ENCODE data around the gene MAP3K1.

The MAP3K1 gene

GRCh38 chr5:56827049-56827448, 11.7 kb downstream of the MAP3K1 start:
- TF ChIP-seq TAF1 (IDR thresholded peaks at IDR 0.05; ENCODE audit: borderline replicate concordance, insufficient read depth, low read length) (no peak), POLR2AphosphoS5 (IDR thresholded peaks at IDR 0.05; ENCODE audit: low read depth, low read length) (no peak), SIN3A (IDR thresholded peaks at IDR 0.05; ENCODE audit: borderline replicate concordance, insufficient read depth, low read length) (no peak), FOXP2 (optimal IDR thresholded peaks at IDR 0.05; ENCODE audit: borderline replicate concordance, extremely low read depth, extremely low read length, insufficient read depth) (no peak), REST (IDR thresholded peaks at IDR 0.05; ENCODE audit: insufficient read depth in 1 of 2, low read depth in 2 of 2, low read length in 2 of 2) (no peak)

- TF ChIP-seq REST (IDR thresholded peaks at IDR 0.05; ENCODE audit: insufficient read depth in 1 of 2, low read depth in 2 of 2, low read length in 2 of 2), result no peak
- TF ChIP-seq POLR2AphosphoS5 (IDR thresholded peaks at IDR 0.05; ENCODE audit: low read depth, low read length), result no peak
- TF ChIP-seq TAF1 (IDR thresholded peaks at IDR 0.05; ENCODE audit: borderline replicate concordance, insufficient read depth, low read length), result no peak
- TF ChIP-seq FOXP2 (optimal IDR thresholded peaks at IDR 0.05; ENCODE audit: borderline replicate concordance, extremely low read depth, extremely low read length, insufficient read depth), result no peak
Measured at GRCh38 chr5:56827924-56828323, 12.6 kb downstream of the MAP3K1 start.

GRCh38 chr5:56829137-56829908, 14.0 kb downstream of the MAP3K1 start:
- TF ChIP-seq FOXP2 (optimal IDR thresholded peaks at IDR 0.05; ENCODE audit: borderline replicate concordance, extremely low read depth, extremely low read length, insufficient read depth), result no peak
- TF ChIP-seq REST (IDR thresholded peaks at IDR 0.05; ENCODE audit: insufficient read depth in 1 of 2, low read depth in 2 of 2, low read length in 2 of 2), result no peak
- TF ChIP-seq POLR2AphosphoS5 (IDR thresholded peaks at IDR 0.05; ENCODE audit: low read depth, low read length), result no peak
- TF ChIP-seq TAF1 (IDR thresholded peaks at IDR 0.05; ENCODE audit: borderline replicate concordance, insufficient read depth, low read length), result no peak
- no peak for TF ChIP-seq SIN3A (IDR thresholded peaks at IDR 0.05; ENCODE audit: borderline replicate concordance, insufficient read depth, low read length)

GRCh38 chr5:56831773-56832172, 16.4 kb downstream of the MAP3K1 start:
- TF ChIP-seq SIN3A (IDR thresholded peaks at IDR 0.05; ENCODE audit: borderline replicate concordance, insufficient read depth, low read length) (no peak), REST (IDR thresholded peaks at IDR 0.05; ENCODE audit: insufficient read depth in 1 of 2, low read depth in 2 of 2, low read length in 2 of 2) (no peak), POLR2AphosphoS5 (IDR thresholded peaks at IDR 0.05; ENCODE audit: low read depth, low read length) (no peak)

GRCh38 chr5:56833325-56833724, 18.0 kb downstream of the MAP3K1 start:
- TF ChIP-seq REST (IDR thresholded peaks at IDR 0.05; ENCODE audit: insufficient read depth in 1 of 2, low read depth in 2 of 2, low read length in 2 of 2) (no peak), POLR2AphosphoS5 (IDR thresholded peaks at IDR 0.05; ENCODE audit: low read depth, low read length) (no peak), FOXP2 (optimal IDR thresholded peaks at IDR 0.05; ENCODE audit: borderline replicate concordance, extremely low read depth, extremely low read length, insufficient read depth) (no peak), SIN3A (IDR thresholded peaks at IDR 0.05; ENCODE audit: borderline replicate concordance, insufficient read depth, low read length) (no peak), TAF1 (IDR thresholded peaks at IDR 0.05; ENCODE audit: borderline replicate concordance, insufficient read depth, low read length) (no peak)

All from PFSK-1 (cell line).